HepG2 (cell line): ENCODE data around the gene IFT122. TPM values are rescaled to one million over a fixed set of nuclear protein-coding genes. Genes with fewer than 3 reads are reported as not detected.

Experiments used
- polyA plus RNA-seq, 8 experiments: library from polyadenylated mRNA; depleted of rRNA in 3 of 8; stranded (reverse) in 7 of 8; unstranded in 1 of 8; fragments of >200 nt; fragmentation: Illumina TruSeq in 4 of 8; extraction: Trizol in 4 of 8; gene quantifications; 2 replicates each; pipeline versions ENCODE4 v1.2.1 to v1.2.3, GENCODE V29; 2011 to 2016; ENCODE audit warnings: low read depth in 4 of 8, missing spikeins in 1 of 8, mixed read lengths in 1 of 8; ENCODE audit not compliant: insufficient read depth in 1 of 8
- small RNA-seq, 3 experiments: library from RNA; depleted of rRNA; stranded (forward); fragments of <200 nt; gene quantifications; one replicate each; pipeline ENCODE3, GENCODE V24; 2012; ENCODE audit warnings: low read depth in 2 of 3, low replicate concordance in 1 of 3; ENCODE audit not compliant: insufficient read length in 3 of 3, insufficient read depth in 2 of 3
- total RNA-seq, 5 experiments: library from RNA; depleted of rRNA; stranded (reverse); fragments of >200 nt; fragmentation: Illumina TruSeq; extraction: Trizol; gene quantifications; 2 replicates each; pipeline ENCODE4 v1.2.3, GENCODE V29; 2016; ENCODE audit warnings: low read depth in 1 of 5

IFT122 gene
- total and polyA plus RNA-seq, 2 of the 13 experiments (the other 11 are each of a cell fraction or from before 2014, with no cell fraction given) = 10.1 to 10.3 TPM

Small RNA genes within 50 kb of the gene (small RNA-seq; reads per million reads assigned to genes)
- gene SNORA7B = 0 to 1.3 (median 0.41) reads per million in 3 experiments

Other genes starting within 250 kb of the IFT122 start
- gene COPG1, start 190.6 kb upstream of the IFT122 start, total RNA-seq (2016; rRNA removed; fragmentation: Illumina TruSeq; extraction: Trizol) = 166 and 201 TPM in 2 replicates
- gene COPG1, start 190.6 kb upstream of the IFT122 start, polyA plus RNA-seq (2011; rRNA removed) = 96.0 and 98.6 TPM in 2 replicates
- 37.5 and 52.4 TPM in 2 replicates for gene HMCES, start 161.4 kb upstream of the IFT122 start, total RNA-seq (2016; rRNA removed; fragmentation: Illumina TruSeq; extraction: Trizol)
- 16.1 and 20.1 TPM in 2 replicates for gene HMCES, start 161.4 kb upstream of the IFT122 start, polyA plus RNA-seq (2011; rRNA removed)
- gene EFCAB12, start 11.6 kb upstream of the IFT122 start, total RNA-seq (2016; rRNA removed; fragmentation: Illumina TruSeq; extraction: Trizol) = 0.11 and 0.31 TPM in 2 replicates
- 2.4 and 2.9 TPM in 2 replicates for gene EFCAB12, start 11.6 kb upstream of the IFT122 start, polyA plus RNA-seq (2011; rRNA removed)
- gene MBD4, start 276 bp upstream of the IFT122 start, total RNA-seq (2016; rRNA removed; fragmentation: Illumina TruSeq; extraction: Trizol) = 25.3 and 26.9 TPM in 2 replicates
- gene MBD4, start 276 bp upstream of the IFT122 start, polyA plus RNA-seq (2011; rRNA removed) = 13.7 and 14.9 TPM in 2 replicates
- gene RHO, start 88.4 kb downstream of the IFT122 start, total RNA-seq (2016; rRNA removed; fragmentation: Illumina TruSeq; extraction: Trizol) = not detected in 2 replicates
- gene RHO, start 88.4 kb downstream of the IFT122 start, polyA plus RNA-seq (2011; rRNA removed) = not detected in 2 replicates
- gene H1-8, start 103.0 kb downstream of the IFT122 start, total RNA-seq (2016; rRNA removed; fragmentation: Illumina TruSeq; extraction: Trizol) = not detected in 2 replicates
- 0.08 TPM in 1 of 2 replicates, not detected in the other for gene H1-8, start 103.0 kb downstream of the IFT122 start, polyA plus RNA-seq (2011; rRNA removed)
- gene PLXND1, start 166.5 kb downstream of the IFT122 start, total RNA-seq (2016; rRNA removed; fragmentation: Illumina TruSeq; extraction: Trizol) = 15.9 and 25.3 TPM in 2 replicates
- 42.0 and 51.9 TPM in 2 replicates for gene PLXND1, start 166.5 kb downstream of the IFT122 start, polyA plus RNA-seq (2011; rRNA removed)